Activated CD8-positive, alpha-beta memory T cell treated with anti-CD3 and anti-CD28 coated beads, Interleukin-2, amount 50 U/mL, for 24 hours (primary cell): Measurements from ENCODE around the gene CCDC88C.

Experiments
- DNase-seq: peaks from one replicate; pipeline ENCODE4 v3.0.0-alpha.2; 2020; ENCODE audit errors: extremely low read depth

CCDC88C gene

DNA sequence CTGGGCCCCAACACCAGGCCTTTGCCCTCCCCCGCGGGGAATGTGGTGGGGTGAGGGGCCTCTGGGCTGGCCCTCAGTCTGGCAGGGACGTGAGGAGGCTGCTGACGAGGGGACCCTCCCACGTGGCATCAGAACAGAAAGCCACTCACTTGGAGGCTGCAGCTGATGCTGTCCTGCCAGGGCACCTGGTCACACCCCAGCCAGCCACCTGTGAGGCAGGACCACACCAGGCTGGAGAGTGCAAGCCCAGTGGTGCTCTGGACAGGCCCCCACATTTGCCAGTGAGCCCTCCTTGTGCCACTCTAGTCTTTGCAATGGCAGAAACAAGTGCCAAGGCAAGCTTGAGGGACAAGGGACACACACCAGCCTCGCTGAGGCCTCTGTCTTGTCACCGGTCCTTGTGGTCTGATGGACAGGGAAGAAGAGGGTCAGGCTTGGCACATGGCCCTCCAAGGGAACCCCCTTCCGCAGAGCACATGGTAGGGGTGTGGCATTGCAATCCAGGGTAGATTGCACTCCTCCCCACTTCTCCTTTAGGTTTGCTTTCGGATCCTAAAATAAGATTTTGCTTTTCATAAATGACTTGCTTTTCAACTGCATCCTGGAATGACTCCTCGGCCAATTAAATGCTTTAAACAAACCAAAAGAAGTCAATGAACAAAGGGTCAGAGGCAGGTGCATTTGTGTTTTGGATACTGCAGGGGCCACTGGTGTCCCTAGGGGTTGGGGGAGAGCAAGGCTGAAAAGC is 53.7 kb downstream of the CCDC88C start:
- no peak for DNase-seq

DNA sequence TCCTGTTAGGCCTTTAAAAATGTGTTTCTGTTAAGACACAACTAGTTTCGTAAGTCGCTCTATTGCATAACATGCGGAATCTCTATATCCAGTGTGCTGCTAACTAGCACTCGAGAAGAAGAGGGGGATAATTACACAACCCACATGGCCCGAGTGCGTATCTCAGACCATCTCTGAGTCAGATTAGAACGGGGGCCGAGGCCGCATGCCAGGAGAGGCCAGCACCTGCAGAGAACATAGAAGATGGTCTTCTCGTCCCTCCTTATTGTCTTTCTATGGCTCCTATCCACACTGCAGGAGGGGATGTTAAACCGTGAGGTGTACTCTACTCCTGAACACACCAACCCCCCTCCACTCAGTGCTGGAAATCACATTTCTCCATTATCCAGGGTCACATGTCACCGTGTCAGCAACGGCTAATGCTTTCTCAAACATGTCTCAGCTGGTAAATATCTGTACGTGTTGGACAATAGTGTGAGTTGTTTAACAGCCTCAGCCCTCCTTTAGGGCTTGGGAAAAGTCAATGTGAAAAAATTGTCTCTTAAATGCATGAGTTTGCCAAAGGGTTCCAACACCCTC is 56.3 kb downstream of the CCDC88C start:
- no peak for DNase-seq

DNA sequence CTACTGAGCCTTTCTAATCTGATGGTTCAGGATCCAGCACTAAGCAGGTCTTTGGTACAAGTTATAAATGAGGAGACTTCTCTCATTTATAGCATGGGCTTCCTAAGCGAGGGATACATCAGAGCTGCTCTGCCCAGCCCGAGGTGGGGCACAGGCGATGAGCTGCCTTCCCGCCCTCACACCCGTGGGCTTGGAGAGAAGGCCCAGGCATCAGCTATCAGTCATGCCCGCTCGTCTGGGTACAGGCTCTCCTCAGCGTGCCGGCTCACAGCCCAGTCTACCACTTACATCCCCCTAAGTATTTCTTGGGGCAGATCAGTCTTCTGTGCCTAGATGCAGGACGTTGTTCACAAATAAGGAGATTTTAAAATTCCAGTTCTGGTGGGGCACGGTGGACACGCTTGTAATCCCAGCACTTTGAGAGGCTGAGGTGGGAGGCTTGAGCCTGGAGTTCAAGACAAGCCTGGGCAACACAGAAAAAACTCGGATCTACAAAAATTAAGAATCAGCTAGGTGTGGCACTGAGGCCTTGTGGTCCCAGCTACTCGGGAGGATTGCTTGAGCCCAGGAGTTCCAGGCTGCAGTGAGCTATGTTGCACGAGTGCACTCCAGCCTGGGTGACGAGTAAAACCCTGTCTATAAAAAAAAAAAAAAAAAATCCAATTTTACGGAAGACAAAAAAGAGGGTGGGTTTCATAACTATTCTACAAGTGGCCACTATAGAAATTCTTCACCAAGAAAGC is 57.0 kb downstream of the CCDC88C start:
- DNase-seq, result no peak

GRCh38 chr14:91358654-91359220 is 58.9 kb downstream of the CCDC88C start:
- no peak for DNase-seq

GRCh38 chr14:91358025-91358319 is 59.6 kb downstream of the CCDC88C start:
- DNase-seq, result no peak

- DNase-seq, result no peak
Measured at GRCh38 chr14:91357272-91358024, 60.2 kb downstream of the CCDC88C start.

DNA sequence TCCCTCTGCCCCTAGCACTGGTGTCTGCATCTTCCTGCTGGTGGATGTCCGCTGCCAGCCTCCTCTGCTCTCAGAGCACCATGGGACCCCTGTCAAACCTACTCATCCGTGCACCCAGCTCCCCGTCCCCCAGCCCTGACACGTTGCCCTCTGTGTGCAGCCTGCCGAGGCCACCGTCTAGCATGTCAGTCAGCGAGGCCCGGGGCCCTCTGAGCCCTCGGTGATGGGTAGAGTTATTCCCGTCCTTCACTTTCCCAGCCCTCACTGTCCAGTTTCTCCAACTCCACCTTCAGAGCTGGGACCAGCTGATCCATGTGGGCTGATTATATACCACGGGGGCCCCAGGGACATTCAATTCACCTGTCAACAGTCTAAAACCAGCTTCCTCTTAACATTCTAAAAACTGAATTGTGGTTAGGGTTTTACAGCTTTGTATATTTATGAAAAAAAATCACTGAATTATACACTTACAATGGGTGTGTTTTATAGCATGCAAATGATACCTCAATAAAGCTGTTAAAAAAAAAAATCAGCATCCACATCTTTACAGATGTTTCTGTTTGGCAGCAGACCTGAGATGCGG is 61.3 kb downstream of the CCDC88C start:
- no peak for DNase-seq

- DNase-seq, result no peak
Measured at GRCh38 chr14:91354979-91355685, 62.5 kb downstream of the CCDC88C start.

DNA sequence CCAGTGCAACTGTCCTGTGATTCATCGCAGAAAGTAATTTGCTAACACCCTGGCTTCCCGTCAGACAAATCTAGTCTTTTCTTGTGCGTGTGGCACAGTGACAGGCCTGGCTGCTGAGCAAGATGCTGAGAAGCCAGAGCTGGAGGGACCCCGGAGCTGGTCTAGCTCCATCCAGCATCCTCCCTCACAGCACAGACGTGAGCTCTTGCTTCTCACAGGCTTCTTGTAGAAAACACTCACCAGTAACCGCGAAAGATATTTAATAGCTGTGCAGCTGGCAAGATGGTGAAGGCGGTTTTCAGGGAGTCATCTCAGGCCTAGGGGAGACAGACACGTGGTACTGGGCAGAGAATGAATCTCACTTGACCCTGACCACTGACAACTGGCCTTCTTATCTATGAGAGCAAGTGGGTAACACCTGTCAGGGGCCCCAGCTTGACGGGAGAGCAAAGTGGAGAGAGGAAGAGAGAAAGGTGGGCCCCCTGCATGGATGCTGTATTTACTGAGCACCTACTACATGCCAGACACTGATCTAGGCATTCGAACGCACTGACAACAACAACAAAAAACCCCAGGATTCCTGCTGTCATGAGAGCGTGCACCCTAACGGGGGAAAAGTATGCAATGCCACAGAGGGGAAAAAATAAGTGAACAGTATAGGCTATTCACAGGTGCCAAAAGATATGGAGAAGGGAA is 63.3 kb downstream of the CCDC88C start:
- DNase-seq, result no peak

GRCh38 chr14:91352728-91353692 is 64.6 kb downstream of the CCDC88C start:
- DNase-seq, result no peak

DNA sequence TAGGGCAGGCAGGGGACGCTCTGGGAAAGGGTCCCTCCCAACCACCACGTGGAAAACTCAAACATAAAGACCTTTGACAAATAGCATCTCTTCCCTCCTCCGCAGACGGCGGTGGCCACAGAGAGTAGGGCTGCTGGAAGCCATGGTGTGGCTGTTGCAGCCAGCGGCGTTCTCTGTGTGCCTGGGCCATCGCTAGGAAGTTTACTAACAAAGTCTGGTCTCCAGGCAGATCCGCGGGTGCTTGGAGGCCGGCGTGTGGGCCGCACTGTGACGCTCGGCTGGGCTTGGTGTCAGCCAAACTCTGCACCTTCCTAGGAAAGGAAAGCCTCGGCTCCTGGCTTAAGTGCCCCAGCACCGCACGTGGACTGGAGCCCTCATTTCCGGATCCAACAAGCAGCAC is 65.6 kb downstream of the CCDC88C start:
- DNase-seq, result no peak

- DNase-seq, result no peak
Measured at GRCh38 chr14:91351512-91351862, 66.1 kb downstream of the CCDC88C start.

DNA sequence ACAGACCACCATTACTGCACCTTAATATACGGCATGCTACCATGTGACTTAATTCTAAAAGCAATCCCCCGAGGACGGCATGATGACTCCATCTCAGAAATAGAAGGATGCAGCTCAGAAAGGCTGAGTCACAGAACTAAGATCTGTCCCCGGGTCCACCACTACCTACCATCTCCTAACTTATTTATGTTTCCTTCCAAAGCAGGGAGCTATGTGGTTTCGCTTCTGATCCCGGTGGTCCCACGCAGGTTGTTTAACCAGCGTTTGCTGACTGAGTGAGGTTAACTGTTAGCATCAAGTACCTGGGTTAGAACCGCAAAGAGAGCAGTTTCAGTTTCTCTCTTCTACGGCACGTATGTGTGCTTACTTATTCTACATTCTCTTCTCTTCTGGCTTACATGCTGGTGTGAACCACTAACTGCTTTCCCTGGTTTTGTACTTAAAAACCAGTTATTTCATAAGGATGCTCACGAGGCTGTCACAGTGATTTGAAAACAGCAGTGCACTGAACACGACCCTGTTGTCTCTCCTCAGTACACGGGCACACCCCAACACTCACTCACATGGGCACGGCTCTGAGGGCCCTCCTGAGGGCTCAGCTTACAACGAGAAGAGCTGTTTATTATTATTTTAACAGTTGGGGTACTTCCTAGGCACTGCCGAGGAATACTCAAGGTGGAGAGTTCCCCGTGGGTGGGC is 66.7 kb downstream of the CCDC88C start:
- DNase-seq, result no peak

DNA sequence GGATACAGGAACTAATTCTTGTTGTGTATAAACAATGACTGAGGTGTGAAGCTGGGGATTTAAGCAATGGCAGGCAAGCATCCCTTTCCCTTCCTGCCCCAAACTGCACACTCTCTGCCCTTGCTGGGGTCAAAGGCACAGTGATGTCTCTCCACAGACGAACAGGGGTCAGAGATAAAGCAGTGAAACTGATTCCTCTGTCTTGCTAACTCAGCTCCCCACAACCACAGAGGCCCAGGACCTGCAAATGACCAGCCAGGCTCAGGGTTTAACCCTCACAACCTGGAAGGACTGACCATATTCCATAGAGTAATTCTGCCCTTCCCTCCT is 67.2 kb downstream of the CCDC88C start:
- no peak for DNase-seq

- peak; percentile 44 for DNase-seq
Measured at GRCh38 chr14:91349481-91350074, 68.0 kb downstream of the CCDC88C start.

DNA sequence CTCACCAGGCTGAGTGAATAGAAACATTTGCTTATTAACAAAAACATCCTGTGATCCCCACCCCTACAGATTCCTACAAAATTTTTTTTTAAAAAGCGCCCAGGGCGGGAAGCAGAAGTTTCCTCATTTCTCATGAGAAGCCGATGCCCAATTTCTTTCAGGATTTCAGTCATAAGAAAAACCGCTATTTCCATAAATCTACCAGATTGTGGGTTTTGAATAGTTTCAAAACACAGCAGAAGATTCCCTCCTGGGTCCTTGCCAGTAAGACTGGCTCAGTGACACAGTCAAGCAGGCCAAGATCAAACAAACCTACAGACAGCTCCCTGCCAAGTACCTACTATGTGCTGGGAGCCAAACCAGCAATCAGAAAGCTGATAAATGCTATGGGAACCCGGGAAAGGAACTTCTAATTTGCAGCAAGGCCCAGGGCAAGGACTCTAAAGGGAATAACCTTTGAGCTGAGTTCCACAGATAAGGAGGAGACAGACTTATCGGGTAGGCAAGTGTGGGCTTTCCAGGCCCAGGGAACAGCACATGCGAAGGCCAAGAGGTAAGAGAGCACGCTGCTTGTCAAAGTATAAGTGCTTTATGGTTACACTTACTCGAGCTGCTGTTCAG is 68.7 kb downstream of the CCDC88C start:
- no peak for DNase-seq

DNA sequence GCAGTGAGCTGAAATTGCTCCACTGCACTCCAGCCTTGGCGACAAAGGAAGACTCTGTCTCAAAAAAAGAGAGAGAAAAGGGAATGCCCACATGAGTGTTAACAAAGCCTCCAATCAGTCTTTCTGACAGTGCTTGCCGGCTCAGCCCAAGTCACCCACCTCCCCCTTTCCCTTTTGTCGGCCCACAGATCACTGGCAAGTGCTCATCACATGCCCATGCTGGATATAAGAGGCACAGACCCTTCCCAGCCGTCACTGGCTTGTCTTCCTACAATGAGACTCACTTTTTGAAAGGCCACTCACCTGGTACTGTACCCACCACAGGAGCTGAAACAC is 70.8 kb downstream of the CCDC88C start:
- no peak for DNase-seq

GRCh38 chr14:91344096-91344495 is 73.5 kb downstream of the CCDC88C start:
- no peak for DNase-seq
